HepG2 (cell line): ENCODE data around the gene MLXIPL. TPM values are rescaled to one million over a fixed set of nuclear protein-coding genes. Genes with fewer than 3 reads are reported as not detected.

ENCODE experiments used
- EHMT2 ChIP-seq: fragments of 200-600 bp; sonication (generic); IDR thresholded peaks from 2 replicates; pipeline ENCODE4 v1.7.0; 2017; ENCODE audit warnings: antibody characterized with exemption, low read depth, low read length, borderline replicate concordance
- HDAC1 ChIP-seq: sonication (generic); formaldehyde crosslinking; IDR thresholded peaks from 2 replicates; pipeline ENCODE4 v1.5.1; 2020; ENCODE audit warnings: mild to moderate bottlenecking, missing genetic modification reagents
- KLF13 ChIP-seq: sonication (generic); formaldehyde crosslinking; IDR thresholded peaks from 2 replicates; pipeline ENCODE4 v1.4.0; 2020; ENCODE audit warnings: mild to moderate bottlenecking, missing genetic modification reagents
- NCOA1 ChIP-seq: sonication (generic); formaldehyde crosslinking; IDR thresholded peaks from 2 replicates; pipeline ENCODE4 v1.9.0; 2021; ENCODE audit warnings: missing genetic modification reagents
- POLR2A ChIP-seq, 2 experiments: IDR thresholded peaks; 2 replicates each; pipeline ENCODE4 v1.6.1; 2011; ENCODE audit warnings: low read depth in 2 of 2, low read length in 2 of 2, mild to moderate bottlenecking in 1 of 2, moderate library complexity in 1 of 2; ENCODE audit not compliant: insufficient read depth in 1 of 2
- RFXAP ChIP-seq: sonication (generic); formaldehyde crosslinking; IDR thresholded peaks from 2 replicates; pipeline ENCODE4 v1.4.0; 2020; ENCODE audit warnings: missing genetic modification reagents, borderline replicate concordance
- ZNF776 ChIP-seq: sonication (generic); formaldehyde crosslinking; IDR thresholded peaks from 2 replicates; pipeline ENCODE4 v1.4.0; 2020; ENCODE audit warnings: mild to moderate bottlenecking, missing genetic modification reagents
- ZNF781 ChIP-seq: sonication (generic); formaldehyde crosslinking; IDR thresholded peaks from 2 replicates; pipeline ENCODE4 v1.5.1; 2020; ENCODE audit warnings: borderline replicate concordance, mild to moderate bottlenecking, missing genetic modification reagents; ENCODE audit errors: not compliant biosample characterization
- ZNF839 ChIP-seq: sonication (generic); formaldehyde crosslinking; IDR thresholded peaks from 2 replicates; pipeline ENCODE4 v1.4.0; 2020; ENCODE audit warnings: missing genetic modification reagents, mild to moderate bottlenecking, borderline replicate concordance
- polyA plus RNA-seq, 8 experiments: library from polyadenylated mRNA; depleted of rRNA in 3 of 8; stranded (reverse) in 7 of 8; unstranded in 1 of 8; fragments of >200 nt; fragmentation: Illumina TruSeq in 4 of 8; extraction: Trizol in 4 of 8; gene quantifications; 2 replicates each; pipeline versions ENCODE4 v1.2.1 to v1.2.3, GENCODE V29; 2011 to 2016; ENCODE audit warnings: low read depth in 4 of 8, missing spikeins in 1 of 8, mixed read lengths in 1 of 8; ENCODE audit not compliant: insufficient read depth in 1 of 8
- total RNA-seq, 5 experiments: library from RNA; depleted of rRNA; stranded (reverse); fragments of >200 nt; fragmentation: Illumina TruSeq; extraction: Trizol; gene quantifications; 2 replicates each; pipeline ENCODE4 v1.2.3, GENCODE V29; 2016; ENCODE audit warnings: low read depth in 1 of 5
- TF ChIP-seq, protein P1 (sequence below): sonication (generic); formaldehyde crosslinking; IDR thresholded peaks from one replicate; pipeline ENCODE4 v1.5.1; 2020; ENCODE audit warnings: mild to moderate bottlenecking, missing genetic modification reagents; ENCODE audit errors: not compliant biosample characterization
- TF ChIP-seq, protein P2 (sequence below): sonication (generic); formaldehyde crosslinking; IDR thresholded peaks from 2 replicates; pipeline ENCODE4 v1.8.1; 2023; ENCODE audit warnings: mild to moderate bottlenecking, inconsistent platforms, moderate library complexity, missing genetic modification reagents, borderline replicate concordance
- TF ChIP-seq, protein P3 (sequence below): sonication (generic); formaldehyde crosslinking; IDR thresholded peaks from 2 replicates; pipeline ENCODE4 v1.4.0; 2020; ENCODE audit warnings: missing genetic modification reagents
- TF ChIP-seq, protein P4 (sequence below): sonication (generic); formaldehyde crosslinking; conservative IDR thresholded peaks from 2 replicates; pipeline ENCODE4 v1.5.0; 2020; ENCODE audit warnings: missing genetic modification reagents

The MLXIPL gene
- total and polyA plus RNA-seq, 2 of the 13 experiments (the other 11 are each of a cell fraction or from before 2014, with no cell fraction given), result 51.6 to 60.1 TPM

DNA sequence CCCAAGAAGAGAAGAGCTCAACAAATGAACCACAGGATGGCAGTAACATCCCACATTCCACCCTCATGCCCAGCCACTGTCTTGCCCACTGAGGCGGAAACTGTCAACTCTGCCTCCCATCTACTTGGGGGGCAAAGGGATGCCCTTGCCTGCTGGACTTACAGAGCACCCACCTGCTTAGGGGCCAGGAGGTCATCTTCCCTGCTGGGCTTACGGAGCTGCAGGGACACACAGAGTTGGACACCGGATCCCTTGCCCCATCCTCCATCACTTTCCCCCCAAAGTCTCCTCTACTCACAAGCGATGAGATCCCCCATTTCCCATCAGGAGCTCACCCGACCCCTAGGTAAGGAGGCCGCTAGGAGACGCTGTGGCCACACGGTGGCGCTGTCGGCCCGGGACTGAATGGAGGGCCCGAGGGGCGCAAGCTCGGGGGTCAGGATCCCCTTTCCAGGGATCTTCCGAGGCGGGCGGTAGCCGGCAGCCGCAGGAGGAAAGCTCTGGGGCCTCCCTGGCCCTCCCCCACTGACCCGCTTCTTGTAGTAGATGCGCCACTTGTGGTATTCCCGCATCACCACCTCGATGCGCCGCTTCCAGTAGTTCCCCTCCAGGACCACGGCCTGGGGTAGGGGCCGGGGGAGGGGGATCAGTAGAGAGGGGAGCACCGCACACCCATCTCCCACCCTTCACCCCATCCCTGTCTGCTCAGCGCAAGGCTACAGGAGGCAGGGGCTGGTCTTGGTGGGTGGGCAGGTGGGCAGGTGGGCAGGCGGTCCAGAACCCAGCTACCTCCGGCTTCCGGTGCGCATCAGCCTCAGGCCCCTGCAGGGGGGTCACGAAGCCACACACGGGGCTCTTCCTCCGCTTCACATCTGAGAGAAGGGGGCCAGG is 17.3 kb downstream of the MLXIPL start (continued):
- TF ChIP-seq, protein P1, sequence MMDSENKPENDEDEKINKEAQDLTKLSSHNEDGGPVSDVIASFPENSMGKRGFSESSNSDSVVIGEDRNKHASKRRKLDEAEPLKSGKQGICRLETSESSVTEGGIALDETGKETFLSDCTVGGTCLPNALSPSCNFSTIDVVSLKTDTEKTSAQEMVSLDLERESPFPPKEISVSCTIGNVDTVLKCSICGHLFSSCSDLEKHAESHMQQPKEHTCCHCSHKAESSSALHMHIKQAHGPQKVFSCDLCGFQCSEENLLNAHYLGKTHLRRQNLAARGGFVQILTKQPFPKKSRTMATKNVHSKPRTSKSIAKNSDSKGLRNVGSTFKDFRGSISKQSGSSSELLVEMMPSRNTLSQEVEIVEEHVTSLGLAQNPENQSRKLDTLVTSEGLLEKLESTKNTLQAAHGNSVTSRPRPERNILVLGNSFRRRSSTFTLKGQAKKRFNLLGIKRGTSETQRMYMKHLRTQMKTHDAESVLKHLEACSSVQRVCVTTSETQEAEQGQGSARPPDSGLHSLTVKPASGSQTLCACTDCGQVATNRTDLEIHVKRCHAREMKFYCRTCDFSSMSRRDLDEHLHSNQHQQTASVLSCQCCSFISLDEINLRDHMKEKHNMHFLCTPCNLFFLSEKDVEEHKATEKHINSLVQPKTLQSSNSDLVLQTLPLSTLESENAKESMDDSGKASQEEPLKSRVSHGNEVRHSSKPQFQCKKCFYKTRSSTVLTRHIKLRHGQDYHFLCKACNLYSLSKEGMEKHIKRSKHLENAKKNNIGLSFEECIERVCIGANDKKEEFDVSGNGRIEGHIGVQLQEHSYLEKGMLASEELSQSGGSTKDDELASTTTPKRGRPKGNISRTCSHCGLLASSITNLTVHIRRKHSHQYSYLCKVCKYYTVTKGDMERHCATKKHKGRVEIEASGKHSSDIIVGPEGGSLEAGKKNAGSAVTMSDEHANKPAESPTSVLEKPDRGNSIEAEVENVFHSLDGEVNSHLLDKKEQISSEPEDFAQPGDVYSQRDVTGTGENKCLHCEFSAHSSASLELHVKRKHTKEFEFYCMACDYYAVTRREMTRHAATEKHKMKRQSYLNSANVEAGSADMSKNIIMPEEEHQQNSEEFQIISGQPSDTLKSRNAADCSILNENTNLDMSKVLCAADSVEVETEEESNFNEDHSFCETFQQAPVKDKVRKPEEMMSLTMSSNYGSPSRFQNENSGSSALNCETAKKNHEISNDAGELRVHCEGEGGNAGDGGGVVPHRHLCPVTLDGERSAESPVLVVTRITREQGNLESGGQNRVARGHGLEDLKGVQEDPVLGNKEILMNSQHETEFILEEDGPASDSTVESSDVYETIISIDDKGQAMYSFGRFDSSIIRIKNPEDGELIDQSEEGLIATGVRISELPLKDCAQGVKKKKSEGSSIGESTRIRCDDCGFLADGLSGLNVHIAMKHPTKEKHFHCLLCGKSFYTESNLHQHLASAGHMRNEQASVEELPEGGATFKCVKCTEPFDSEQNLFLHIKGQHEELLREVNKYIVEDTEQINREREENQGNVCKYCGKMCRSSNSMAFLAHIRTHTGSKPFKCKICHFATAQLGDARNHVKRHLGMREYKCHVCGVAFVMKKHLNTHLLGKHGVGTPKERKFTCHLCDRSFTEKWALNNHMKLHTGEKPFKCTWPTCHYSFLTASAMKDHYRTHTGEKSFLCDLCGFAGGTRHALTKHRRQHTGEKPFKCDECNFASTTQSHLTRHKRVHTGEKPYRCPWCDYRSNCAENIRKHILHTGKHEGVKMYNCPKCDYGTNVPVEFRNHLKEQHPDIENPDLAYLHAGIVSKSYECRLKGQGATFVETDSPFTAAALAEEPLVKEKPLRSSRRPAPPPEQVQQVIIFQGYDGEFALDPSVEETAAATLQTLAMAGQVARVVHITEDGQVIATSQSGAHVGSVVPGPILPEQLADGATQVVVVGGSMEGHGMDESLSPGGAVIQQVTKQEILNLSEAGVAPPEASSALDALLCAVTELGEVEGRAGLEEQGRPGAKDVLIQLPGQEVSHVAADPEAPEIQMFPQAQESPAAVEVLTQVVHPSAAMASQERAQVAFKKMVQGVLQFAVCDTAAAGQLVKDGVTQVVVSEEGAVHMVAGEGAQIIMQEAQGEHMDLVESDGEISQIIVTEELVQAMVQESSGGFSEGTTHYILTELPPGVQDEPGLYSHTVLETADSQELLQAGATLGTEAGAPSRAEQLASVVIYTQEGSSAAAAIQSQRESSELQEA, result no peak
- TF ChIP-seq ZNF776 (CRISPR knock-in tag) (no peak), EHMT2 (no peak), POLR2A (IDR thresholded peaks at IDR 0.05; ENCODE audit: insufficient read depth in 1 of 2, low read depth in 2 of 2, low read length in 2 of 2) (peak in 1 of 2 experiments; percentile 25; a peak in 2 of 4 replicates), ZNF781 (CRISPR knock-in tag) (no peak), HDAC1 (CRISPR knock-in tag) (peak; percentile 39; the same call in 1 of the 2 replicates), RFXAP (no peak), NCOA1 (CRISPR knock-in tag) (0 out of 2 replicates have a peak, but pooled peaks have one; percentile 38), ZNF839 (peak; percentile 43; the same call in 1 of the 2 replicates), KLF13 (CRISPR knock-in tag) (no peak)
- TF ChIP-seq, protein P2, sequence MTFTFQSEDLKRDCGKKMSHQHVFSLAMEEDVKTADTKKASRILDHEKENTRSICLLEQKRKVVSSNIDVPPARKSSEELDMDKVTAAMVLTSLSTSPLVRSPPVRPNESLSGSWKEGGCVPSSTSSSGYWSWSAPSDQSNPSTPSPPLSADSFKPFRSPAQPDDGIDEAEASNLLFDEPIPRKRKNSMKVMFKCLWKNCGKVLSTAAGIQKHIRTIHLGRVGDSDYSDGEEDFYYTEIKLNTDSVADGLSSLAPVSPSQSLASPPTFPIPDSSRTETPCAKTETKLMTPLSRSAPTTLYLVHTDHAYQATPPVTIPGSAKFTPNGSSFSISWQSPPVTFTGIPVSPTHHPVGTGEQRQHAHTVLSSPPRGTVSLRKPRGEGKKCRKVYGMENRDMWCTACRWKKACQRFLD (CRISPR knock-in tag), result no peak
- TF ChIP-seq, protein P3, sequence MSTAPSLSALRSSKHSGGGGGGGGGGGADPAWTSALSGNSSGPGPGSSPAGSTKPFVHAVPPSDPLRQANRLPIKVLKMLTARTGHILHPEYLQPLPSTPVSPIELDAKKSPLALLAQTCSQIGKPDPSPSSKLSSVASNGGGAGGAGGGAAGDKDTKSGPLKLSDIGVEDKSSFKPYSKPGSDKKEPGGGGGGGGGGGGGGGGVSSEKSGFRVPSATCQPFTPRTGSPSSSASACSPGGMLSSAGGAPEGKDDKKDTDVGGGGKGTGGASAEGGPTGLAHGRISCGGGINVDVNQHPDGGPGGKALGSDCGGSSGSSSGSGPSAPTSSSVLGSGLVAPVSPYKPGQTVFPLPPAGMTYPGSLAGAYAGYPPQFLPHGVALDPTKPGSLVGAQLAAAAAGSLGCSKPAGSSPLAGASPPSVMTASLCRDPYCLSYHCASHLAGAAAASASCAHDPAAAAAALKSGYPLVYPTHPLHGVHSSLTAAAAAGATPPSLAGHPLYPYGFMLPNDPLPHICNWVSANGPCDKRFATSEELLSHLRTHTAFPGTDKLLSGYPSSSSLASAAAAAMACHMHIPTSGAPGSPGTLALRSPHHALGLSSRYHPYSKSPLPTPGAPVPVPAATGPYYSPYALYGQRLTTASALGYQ (CRISPR knock-in tag), result no peak
- TF ChIP-seq, protein P4, sequence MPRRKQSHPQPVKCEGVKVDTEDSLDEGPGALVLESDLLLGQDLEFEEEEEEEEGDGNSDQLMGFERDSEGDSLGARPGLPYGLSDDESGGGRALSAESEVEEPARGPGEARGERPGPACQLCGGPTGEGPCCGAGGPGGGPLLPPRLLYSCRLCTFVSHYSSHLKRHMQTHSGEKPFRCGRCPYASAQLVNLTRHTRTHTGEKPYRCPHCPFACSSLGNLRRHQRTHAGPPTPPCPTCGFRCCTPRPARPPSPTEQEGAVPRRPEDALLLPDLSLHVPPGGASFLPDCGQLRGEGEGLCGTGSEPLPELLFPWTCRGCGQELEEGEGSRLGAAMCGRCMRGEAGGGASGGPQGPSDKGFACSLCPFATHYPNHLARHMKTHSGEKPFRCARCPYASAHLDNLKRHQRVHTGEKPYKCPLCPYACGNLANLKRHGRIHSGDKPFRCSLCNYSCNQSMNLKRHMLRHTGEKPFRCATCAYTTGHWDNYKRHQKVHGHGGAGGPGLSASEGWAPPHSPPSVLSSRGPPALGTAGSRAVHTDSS (CRISPR knock-in tag), result no peak
